Keratinocyte (primary cell): ENCODE measurements around the gene GSAP.

Experiments used
- CTCF ChIP-seq, 3 experiments: IDR thresholded peaks in 1 of 3; conservative IDR thresholded peaks in 1 of 3; optimal IDR thresholded peaks in 1 of 3; 2 replicates in 2 of 3; 3 replicates in 1 of 3; pipeline versions ENCODE3 to v1.5.1; 2011; ENCODE audit warnings: low read length in 3 of 3, mild to moderate bottlenecking in 3 of 3, moderate library complexity in 2 of 3, control low read depth in 1 of 3, inconsistent platforms in 1 of 3; ENCODE audit not compliant: insufficient read depth in 2 of 3; ENCODE audit errors: extremely low read depth in 1 of 3
- EZH2 ChIP-seq: IDR thresholded peaks from one replicate; pipeline ENCODE4 v1.6.1; 2012; ENCODE audit warnings: inconsistent platforms, mild to moderate bottlenecking, low read length, moderate library complexity

- TF ChIP-seq CTCF (optimal IDR thresholded peaks at IDR 0.05 in 1 of 3, IDR thresholded peaks at IDR 0.05 in 1 of 3, conservative IDR thresholded peaks at IDR 0.05 in 1 of 3; ENCODE audit: extremely low read depth in 1 of 3, insufficient read depth in 2 of 3, low read length in 3 of 3) (no peak), EZH2 (no peak)
Measured at GRCh38 chr7:77426052-77426404, 9.9 kb upstream of the GSAP start.
